Gastrocnemius medialis (tissue), 4 donors: ENCODE measurements around the gene PCDHGA7.

Experiments
- POLR2A ChIP-seq, 2 donors: fragments of 450-650 bp; IDR thresholded peaks; one replicate each; pipeline ENCODE4 v1.6.1; 2017; ENCODE audit warnings: antibody characterized with exemption in 2 of 2, mild to moderate bottlenecking in 2 of 2, moderate library complexity in 2 of 2
- TF ChIP-seq, protein P1 (sequence below), 5 experiments: fragments of 450-650 bp in 3 of 5; fragments of 200-600 bp in 2 of 5; sonication (generic) in 2 of 5; IDR thresholded peaks in 4 of 5; conservative IDR thresholded peaks in 1 of 5; 1 replicate in 4 of 5; 2 replicates in 1 of 5; pipeline ENCODE4 v1.5.1; 2016 to 2019; ENCODE audit warnings: antibody characterized with exemption in 5 of 5, mild to moderate bottlenecking in 3 of 5, moderate library complexity in 3 of 5

DNA sequence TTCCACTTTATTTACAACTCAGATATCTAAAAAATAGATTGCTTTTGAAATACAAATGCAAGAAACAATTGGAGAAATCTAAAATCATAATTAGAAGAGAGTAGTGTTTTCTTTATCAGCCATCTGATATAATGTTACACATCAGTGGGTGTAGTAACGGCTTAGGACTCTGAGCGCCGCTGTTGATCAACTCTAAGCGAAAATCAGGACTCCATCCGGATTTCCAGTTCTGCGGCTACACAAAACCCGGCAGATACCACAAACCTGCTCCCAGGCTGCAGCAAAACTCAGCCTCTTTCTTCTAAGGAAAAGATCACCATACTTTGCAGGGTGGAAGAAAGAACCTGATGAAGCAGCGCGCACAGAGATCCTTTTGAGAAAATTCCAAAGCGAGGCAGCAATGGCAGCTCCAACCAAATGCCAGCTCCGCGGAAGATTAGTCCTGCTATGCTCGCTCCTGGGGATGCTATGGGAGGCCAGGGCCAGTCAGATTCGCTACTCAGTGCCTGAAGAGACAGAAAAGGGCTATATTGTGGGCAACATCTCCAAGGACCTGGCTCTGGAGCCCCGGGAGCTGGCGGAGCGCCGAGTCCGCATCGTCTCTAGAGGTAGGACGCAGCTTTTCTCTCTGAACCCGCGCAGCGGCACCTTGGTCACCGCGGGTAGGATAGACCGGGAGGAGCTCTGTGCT is 20.2 kb downstream of the PCDHGA7 start, which contains the start of gene PCDHGA9:
- TF ChIP-seq, protein P1, sequence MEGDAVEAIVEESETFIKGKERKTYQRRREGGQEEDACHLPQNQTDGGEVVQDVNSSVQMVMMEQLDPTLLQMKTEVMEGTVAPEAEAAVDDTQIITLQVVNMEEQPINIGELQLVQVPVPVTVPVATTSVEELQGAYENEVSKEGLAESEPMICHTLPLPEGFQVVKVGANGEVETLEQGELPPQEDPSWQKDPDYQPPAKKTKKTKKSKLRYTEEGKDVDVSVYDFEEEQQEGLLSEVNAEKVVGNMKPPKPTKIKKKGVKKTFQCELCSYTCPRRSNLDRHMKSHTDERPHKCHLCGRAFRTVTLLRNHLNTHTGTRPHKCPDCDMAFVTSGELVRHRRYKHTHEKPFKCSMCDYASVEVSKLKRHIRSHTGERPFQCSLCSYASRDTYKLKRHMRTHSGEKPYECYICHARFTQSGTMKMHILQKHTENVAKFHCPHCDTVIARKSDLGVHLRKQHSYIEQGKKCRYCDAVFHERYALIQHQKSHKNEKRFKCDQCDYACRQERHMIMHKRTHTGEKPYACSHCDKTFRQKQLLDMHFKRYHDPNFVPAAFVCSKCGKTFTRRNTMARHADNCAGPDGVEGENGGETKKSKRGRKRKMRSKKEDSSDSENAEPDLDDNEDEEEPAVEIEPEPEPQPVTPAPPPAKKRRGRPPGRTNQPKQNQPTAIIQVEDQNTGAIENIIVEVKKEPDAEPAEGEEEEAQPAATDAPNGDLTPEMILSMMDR (IDR thresholded peaks at IDR 0.05 in 4 of 5, conservative IDR thresholded peaks at IDR 0.05 in 1 of 5): peak in 4 of 5 experiments; percentile 35 to 46 (median 40)
- TF ChIP-seq POLR2A (IDR thresholded peaks at IDR 0.05): no peak
